ENCODE results near the gene TFPI.

DNA sequence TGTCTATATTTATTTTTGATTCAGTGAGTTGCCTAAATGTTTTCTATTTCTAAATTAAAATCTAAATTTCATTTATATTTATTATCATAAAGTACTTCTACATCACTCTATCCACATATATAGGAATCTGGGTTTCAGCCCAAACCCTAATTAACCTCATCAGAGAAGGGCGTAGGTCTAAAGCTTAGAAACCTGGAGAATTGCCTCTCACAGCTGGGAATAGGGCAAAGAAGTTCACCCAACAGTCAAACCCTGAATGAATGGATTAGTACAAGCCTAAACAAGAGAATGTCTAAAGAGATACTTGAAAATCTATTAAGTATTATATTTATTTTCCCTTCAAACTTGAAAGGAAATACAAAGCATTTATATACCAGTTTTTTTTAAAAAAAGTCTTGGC lies 26.2 kb downstream of the TFPI start:
- TF ChIP-seq, protein P1, sequence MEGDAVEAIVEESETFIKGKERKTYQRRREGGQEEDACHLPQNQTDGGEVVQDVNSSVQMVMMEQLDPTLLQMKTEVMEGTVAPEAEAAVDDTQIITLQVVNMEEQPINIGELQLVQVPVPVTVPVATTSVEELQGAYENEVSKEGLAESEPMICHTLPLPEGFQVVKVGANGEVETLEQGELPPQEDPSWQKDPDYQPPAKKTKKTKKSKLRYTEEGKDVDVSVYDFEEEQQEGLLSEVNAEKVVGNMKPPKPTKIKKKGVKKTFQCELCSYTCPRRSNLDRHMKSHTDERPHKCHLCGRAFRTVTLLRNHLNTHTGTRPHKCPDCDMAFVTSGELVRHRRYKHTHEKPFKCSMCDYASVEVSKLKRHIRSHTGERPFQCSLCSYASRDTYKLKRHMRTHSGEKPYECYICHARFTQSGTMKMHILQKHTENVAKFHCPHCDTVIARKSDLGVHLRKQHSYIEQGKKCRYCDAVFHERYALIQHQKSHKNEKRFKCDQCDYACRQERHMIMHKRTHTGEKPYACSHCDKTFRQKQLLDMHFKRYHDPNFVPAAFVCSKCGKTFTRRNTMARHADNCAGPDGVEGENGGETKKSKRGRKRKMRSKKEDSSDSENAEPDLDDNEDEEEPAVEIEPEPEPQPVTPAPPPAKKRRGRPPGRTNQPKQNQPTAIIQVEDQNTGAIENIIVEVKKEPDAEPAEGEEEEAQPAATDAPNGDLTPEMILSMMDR (IDR thresholded peaks at IDR 0.05 in 2 of 3, conservative IDR thresholded peaks at IDR 0.05 in 1 of 3; ENCODE audit: borderline replicate concordance in 1 of 3, insufficient read depth in 1 of 3, low read depth in 2 of 3, low read length in 2 of 3): no peak
- TF ChIP-seq EZH2phosphoT487 (IDR thresholded peaks at IDR 0.05; ENCODE audit: borderline replicate concordance): no peak
- TF ChIP-seq ZNF274 (IDR thresholded peaks at IDR 0.05; ENCODE audit: low read depth, low read length): no peak
- no peak for TF ChIP-seq ZFX (IDR thresholded peaks at IDR 0.05)
- TF ChIP-seq EZH2 (IDR thresholded peaks at IDR 0.05): no peak
- TF ChIP-seq RAD21 (IDR thresholded peaks at IDR 0.05; ENCODE audit: low read depth): no peak
- TF ChIP-seq, protein P2, sequence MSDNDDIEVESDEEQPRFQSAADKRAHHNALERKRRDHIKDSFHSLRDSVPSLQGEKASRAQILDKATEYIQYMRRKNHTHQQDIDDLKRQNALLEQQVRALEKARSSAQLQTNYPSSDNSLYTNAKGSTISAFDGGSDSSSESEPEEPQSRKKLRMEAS (IDR thresholded peaks at IDR 0.05): no peak
- TF ChIP-seq JUND (IDR thresholded peaks at IDR 0.05): no peak
- TF ChIP-seq POLR2AphosphoS5 (IDR thresholded peaks at IDR 0.05; ENCODE audit: low read depth, low read length): no peak
- TF ChIP-seq, protein P3, sequence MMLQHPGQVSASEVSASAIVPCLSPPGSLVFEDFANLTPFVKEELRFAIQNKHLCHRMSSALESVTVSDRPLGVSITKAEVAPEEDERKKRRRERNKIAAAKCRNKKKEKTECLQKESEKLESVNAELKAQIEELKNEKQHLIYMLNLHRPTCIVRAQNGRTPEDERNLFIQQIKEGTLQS (IDR thresholded peaks at IDR 0.05): no peak

All from HCT116 (cell line).